Gastrocnemius medialis (tissue), 4 donors: ENCODE measurements around the gene ITPR1.

Experiments
- POLR2A ChIP-seq, 2 donors: fragments of 450-650 bp; IDR thresholded peaks; one replicate each; pipeline ENCODE4 v1.6.1; 2017; ENCODE audit warnings: antibody characterized with exemption in 2 of 2, mild to moderate bottlenecking in 2 of 2, moderate library complexity in 2 of 2
- TF ChIP-seq, protein P1 (sequence below), 5 experiments: fragments of 450-650 bp in 3 of 5; fragments of 200-600 bp in 2 of 5; sonication (generic) in 2 of 5; IDR thresholded peaks in 4 of 5; conservative IDR thresholded peaks in 1 of 5; 1 replicate in 4 of 5; 2 replicates in 1 of 5; pipeline ENCODE4 v1.5.1; 2016 to 2019; ENCODE audit warnings: antibody characterized with exemption in 5 of 5, mild to moderate bottlenecking in 3 of 5, moderate library complexity in 3 of 5

GRCh38 chr3:4503050-4503449 lies 9.9 kb downstream of the ITPR1 start:
- TF ChIP-seq, protein P1, sequence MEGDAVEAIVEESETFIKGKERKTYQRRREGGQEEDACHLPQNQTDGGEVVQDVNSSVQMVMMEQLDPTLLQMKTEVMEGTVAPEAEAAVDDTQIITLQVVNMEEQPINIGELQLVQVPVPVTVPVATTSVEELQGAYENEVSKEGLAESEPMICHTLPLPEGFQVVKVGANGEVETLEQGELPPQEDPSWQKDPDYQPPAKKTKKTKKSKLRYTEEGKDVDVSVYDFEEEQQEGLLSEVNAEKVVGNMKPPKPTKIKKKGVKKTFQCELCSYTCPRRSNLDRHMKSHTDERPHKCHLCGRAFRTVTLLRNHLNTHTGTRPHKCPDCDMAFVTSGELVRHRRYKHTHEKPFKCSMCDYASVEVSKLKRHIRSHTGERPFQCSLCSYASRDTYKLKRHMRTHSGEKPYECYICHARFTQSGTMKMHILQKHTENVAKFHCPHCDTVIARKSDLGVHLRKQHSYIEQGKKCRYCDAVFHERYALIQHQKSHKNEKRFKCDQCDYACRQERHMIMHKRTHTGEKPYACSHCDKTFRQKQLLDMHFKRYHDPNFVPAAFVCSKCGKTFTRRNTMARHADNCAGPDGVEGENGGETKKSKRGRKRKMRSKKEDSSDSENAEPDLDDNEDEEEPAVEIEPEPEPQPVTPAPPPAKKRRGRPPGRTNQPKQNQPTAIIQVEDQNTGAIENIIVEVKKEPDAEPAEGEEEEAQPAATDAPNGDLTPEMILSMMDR (IDR thresholded peaks at IDR 0.05 in 4 of 5, conservative IDR thresholded peaks at IDR 0.05 in 1 of 5) = no peak
- no peak for TF ChIP-seq POLR2A (IDR thresholded peaks at IDR 0.05)
